ENCODE results near the gene CCDC144A. TPM values are rescaled to one million over a fixed set of nuclear protein-coding genes. Genes with fewer than 3 reads are reported as not detected.
A peak's percentile ranks its signal among the peaks of the same experiment; 100 is the strongest.
"Not testable (repeated sequence)": the region's sequence is repeated elsewhere in the genome, so short reads cannot be mapped to it uniquely, and the experiment has no call there.

Gene CCDC144A
- total and polyA plus RNA-seq, 5 donors from 2014 or later = 0.99 to 21.8 (median 2.5) TPM

GRCh38 chr17:16794215-16794614, 104.2 kb downstream of the CCDC144A start:
- H3K9me3 Mint-ChIP-seq; ATAC-seq (ENCODE audit: low read depth in 2 of 2); H3K9me3 ChIP-seq (ENCODE audit: control insufficient read depth in 2 of 2, low read length in 2 of 2); H3K27me3 Mint-ChIP-seq; H3K36me3 Mint-ChIP-seq; DNase-seq; H3K4me3 Mint-ChIP-seq; H3K4me3 ChIP-seq (ENCODE audit: low read depth, low read length); H3K4me1 Mint-ChIP-seq; H3K27me3 ChIP-seq (ENCODE audit: control insufficient read depth, insufficient read depth, low read length); H3K27ac Mint-ChIP-seq; H3K4me1 ChIP-seq (ENCODE audit: control insufficient read depth, insufficient read depth, low read length, poor library complexity, severe bottlenecking); H3K27ac ChIP-seq (ENCODE audit: insufficient read depth, low read length, poor library complexity, severe bottlenecking); H3K36me3 ChIP-seq (ENCODE audit: control insufficient read depth, insufficient read depth, low read length): not testable (repeated sequence)

GRCh38 chr17:16795894-16796293, 105.9 kb downstream of the CCDC144A start:
- H3K9me3 ChIP-seq (ENCODE audit: control insufficient read depth in 2 of 2, low read length in 2 of 2); H3K4me1 Mint-ChIP-seq; H3K9me3 Mint-ChIP-seq; H3K4me3 Mint-ChIP-seq; H3K27me3 ChIP-seq (ENCODE audit: control insufficient read depth, insufficient read depth, low read length); H3K27ac Mint-ChIP-seq; H3K27ac ChIP-seq (ENCODE audit: insufficient read depth, low read length, poor library complexity, severe bottlenecking); H3K36me3 ChIP-seq (ENCODE audit: control insufficient read depth, insufficient read depth, low read length); ATAC-seq (ENCODE audit: low read depth in 2 of 2); DNase-seq; H3K36me3 Mint-ChIP-seq; H3K4me3 ChIP-seq (ENCODE audit: low read depth, low read length); H3K4me1 ChIP-seq (ENCODE audit: control insufficient read depth, insufficient read depth, low read length, poor library complexity, severe bottlenecking): not testable (repeated sequence)
- peaks cover 14% of the 10 kb centered on the region for H3K27me3 Mint-ChIP-seq

- not testable (repeated sequence) for H3K9me3 ChIP-seq (ENCODE audit: control insufficient read depth in 2 of 2, low read length in 2 of 2); H3K9me3 Mint-ChIP-seq; H3K27ac Mint-ChIP-seq; DNase-seq; H3K4me1 ChIP-seq (ENCODE audit: control insufficient read depth, insufficient read depth, low read length, poor library complexity, severe bottlenecking); ATAC-seq (ENCODE audit: low read depth in 2 of 2); H3K4me3 ChIP-seq (ENCODE audit: low read depth, low read length); H3K27me3 ChIP-seq (ENCODE audit: control insufficient read depth, insufficient read depth, low read length); H3K36me3 Mint-ChIP-seq; H3K27ac ChIP-seq (ENCODE audit: insufficient read depth, low read length, poor library complexity, severe bottlenecking); H3K36me3 ChIP-seq (ENCODE audit: control insufficient read depth, insufficient read depth, low read length); H3K4me3 Mint-ChIP-seq; H3K4me1 Mint-ChIP-seq
- peaks cover 14% of the 10 kb centered on the region for H3K27me3 Mint-ChIP-seq
These were observed 114.8 kb downstream of the CCDC144A start for GRCh38 chr17:16804851-16805250.

GRCh38 chr17:16806599-16806998, 116.6 kb downstream of the CCDC144A start:
- not testable (repeated sequence) for ATAC-seq (ENCODE audit: low read depth in 2 of 2); H3K27me3 ChIP-seq (ENCODE audit: control insufficient read depth, insufficient read depth, low read length); H3K4me1 Mint-ChIP-seq; H3K27ac Mint-ChIP-seq; DNase-seq; H3K4me1 ChIP-seq (ENCODE audit: control insufficient read depth, insufficient read depth, low read length, poor library complexity, severe bottlenecking); H3K4me3 Mint-ChIP-seq; H3K36me3 ChIP-seq (ENCODE audit: control insufficient read depth, insufficient read depth, low read length); H3K9me3 ChIP-seq (ENCODE audit: control insufficient read depth in 2 of 2, low read length in 2 of 2); H3K9me3 Mint-ChIP-seq; H3K36me3 Mint-ChIP-seq; H3K27ac ChIP-seq (ENCODE audit: insufficient read depth, low read length, poor library complexity, severe bottlenecking); H3K4me3 ChIP-seq (ENCODE audit: low read depth, low read length); H3K27me3 Mint-ChIP-seq

GRCh38 chr17:16807620-16808019, 117.6 kb downstream of the CCDC144A start:
- H3K9me3 Mint-ChIP-seq; H3K27me3 ChIP-seq (ENCODE audit: control insufficient read depth, insufficient read depth, low read length); H3K27ac Mint-ChIP-seq; H3K36me3 ChIP-seq (ENCODE audit: control insufficient read depth, insufficient read depth, low read length); H3K36me3 Mint-ChIP-seq; H3K4me1 ChIP-seq (ENCODE audit: control insufficient read depth, insufficient read depth, low read length, poor library complexity, severe bottlenecking); ATAC-seq (ENCODE audit: low read depth in 2 of 2); H3K4me3 ChIP-seq (ENCODE audit: low read depth, low read length); H3K9me3 ChIP-seq (ENCODE audit: control insufficient read depth in 2 of 2, low read length in 2 of 2); H3K4me1 Mint-ChIP-seq; H3K27me3 Mint-ChIP-seq; DNase-seq; H3K27ac ChIP-seq (ENCODE audit: insufficient read depth, low read length, poor library complexity, severe bottlenecking); H3K4me3 Mint-ChIP-seq: not testable (repeated sequence)

- not testable (repeated sequence) for H3K4me3 ChIP-seq (ENCODE audit: low read depth, low read length); DNase-seq; ATAC-seq (ENCODE audit: low read depth in 2 of 2); H3K36me3 Mint-ChIP-seq; H3K4me1 ChIP-seq (ENCODE audit: control insufficient read depth, insufficient read depth, low read length, poor library complexity, severe bottlenecking); H3K27me3 Mint-ChIP-seq; H3K27me3 ChIP-seq (ENCODE audit: control insufficient read depth, insufficient read depth, low read length); H3K9me3 Mint-ChIP-seq; H3K9me3 ChIP-seq (ENCODE audit: control insufficient read depth in 2 of 2, low read length in 2 of 2); H3K4me1 Mint-ChIP-seq; H3K27ac Mint-ChIP-seq; H3K36me3 ChIP-seq (ENCODE audit: control insufficient read depth, insufficient read depth, low read length); H3K4me3 Mint-ChIP-seq; H3K27ac ChIP-seq (ENCODE audit: insufficient read depth, low read length, poor library complexity, severe bottlenecking)
These were observed 120.2 kb downstream of the CCDC144A start for GRCh38 chr17:16810236-16810635.

GRCh38 chr17:16812126-16812525, 122.1 kb downstream of the CCDC144A start:
- not testable (repeated sequence) for H3K27ac Mint-ChIP-seq; H3K4me3 ChIP-seq (ENCODE audit: low read depth, low read length); H3K9me3 Mint-ChIP-seq; H3K4me1 ChIP-seq (ENCODE audit: control insufficient read depth, insufficient read depth, low read length, poor library complexity, severe bottlenecking); H3K27ac ChIP-seq (ENCODE audit: insufficient read depth, low read length, poor library complexity, severe bottlenecking); H3K4me3 Mint-ChIP-seq; H3K9me3 ChIP-seq (ENCODE audit: control insufficient read depth in 2 of 2, low read length in 2 of 2); H3K27me3 ChIP-seq (ENCODE audit: control insufficient read depth, insufficient read depth, low read length); H3K4me1 Mint-ChIP-seq; H3K36me3 ChIP-seq (ENCODE audit: control insufficient read depth, insufficient read depth, low read length); H3K36me3 Mint-ChIP-seq; ATAC-seq (ENCODE audit: low read depth in 2 of 2)
- peaks cover 15% of the 10 kb centered on the region for H3K27me3 Mint-ChIP-seq
- DNase-seq = peak in 1 of 3 donors; percentile 16

GRCh38 chr17:16814439-16814838, 124.4 kb downstream of the CCDC144A start:
- ATAC-seq (ENCODE audit: low read depth in 2 of 2) (no peak), DNase-seq (no peak)
- Histone ChIP-seq H3K9me3 (ENCODE audit: control insufficient read depth in 2 of 2, low read length in 2 of 2) (no peaks in the 10 kb centered on the region), H3K36me3 (ENCODE audit: control insufficient read depth, insufficient read depth, low read length) (no peaks in the 10 kb centered on the region), H3K4me1 (ENCODE audit: control insufficient read depth, insufficient read depth, low read length, poor library complexity, severe bottlenecking) (no peaks in the 10 kb centered on the region), H3K4me3 (ENCODE audit: low read depth, low read length) (no peak overlapping the region), H3K27ac (ENCODE audit: insufficient read depth, low read length, poor library complexity, severe bottlenecking) (no peak overlapping the region), H3K27me3 (ENCODE audit: control insufficient read depth, insufficient read depth, low read length) (no peaks in the 10 kb centered on the region)
- Mint-ChIP-seq H3K27me3 (peaks cover 32% of the 10 kb centered on the region), H3K9me3 (no peaks in the 10 kb centered on the region), H3K27ac (no peak overlapping the region), H3K36me3 (no peaks in the 10 kb centered on the region), H3K4me3 (no peak overlapping the region), H3K4me1 (no peaks in the 10 kb centered on the region)

Data from CD4-positive, CD25-positive, alpha-beta regulatory T cell (primary cell).